K562 (cell line): ENCODE data around the gene NACA. TPM values are rescaled to one million over a fixed set of nuclear protein-coding genes. Genes with fewer than 3 reads are reported as not detected.
A peak's percentile ranks its signal among the peaks of the same experiment; 100 is the strongest.
"Not testable (repeated sequence)": the region's sequence is repeated elsewhere in the genome, so short reads cannot be mapped to it uniquely, and the experiment has no call there.

Experiments used
- ATAC-seq: fragments of 200-7000 bp; cut with Tn5 transposase; 3 replicates; pipeline ENCODE4 v1.9.1; 2020; ENCODE audit warnings: moderate library complexity
- BruUV-seq: library from RNA; stranded (reverse); fragments of 400-500 nt; replicated peaks from 2 replicates; lab custom pipeline; 2021; lab: Mats Ljungman, UMichigan
- CTCF ChIA-PET: fragments of 300-600 bp; formaldehyde crosslinking; extraction: SDS; loops from one replicate; lab custom pipeline; 2021; ENCODE audit warnings: low intra/inter-chr PET ratio; lab: Yijun Ruan, JAX
- POLR2A ChIA-PET: fragments of 300-600, 350-650 bp; sonication (Branson Sonifier 250); formaldehyde crosslinking; extraction: SDS; loops from one replicate; lab custom pipeline; 2021; ENCODE audit warnings: antibody characterized with exemption, inconsistent platforms; lab: Yijun Ruan, JAX
- DNase-seq, 4 experiments: peaks; one replicate each; pipeline versions ENCODE4 v3.0.0 to v3.0.0-alpha.2; 2011 to 2018; ENCODE audit warnings: low spot score in 3 of 4, mixed read lengths in 3 of 4; ENCODE audit errors: extremely low read depth in 1 of 4
- FAIRE-seq: peaks from 2 replicates; lab custom pipeline; 2011; peaks lifted over from hg19 to GRCh38; lab: Jason Lieb, UNC
- H2AFZ ChIP-seq: 2 replicates; pipeline ENCODE4 v1.6.0; 2011; ENCODE audit warnings: low read depth, low read length, control low read depth, inconsistent platforms
- H3K27ac ChIP-seq: fragments of 200-600 bp; 3 replicates; pipeline ENCODE4 v1.8.0; 2011; ENCODE audit warnings: low read depth, mild to moderate bottlenecking, control low read depth, inconsistent platforms, low read length, moderate library complexity, mixed read lengths; ENCODE audit errors: extremely low read depth
- H3K27me3 ChIP-seq, 2 experiments: fragments of 300-600 bp in 1 of 2; 2 replicates in 1 of 2; 3 replicates in 1 of 2; pipeline versions ENCODE4 v1.6.0 to v1.8.0; 2011; ENCODE audit warnings: inconsistent platforms in 2 of 2, low read length in 2 of 2, mild to moderate bottlenecking in 1 of 2, mixed read lengths in 1 of 2, moderate library complexity in 1 of 2; ENCODE audit not compliant: control insufficient read depth in 2 of 2, insufficient read depth in 2 of 2
- H3K36me3 ChIP-seq: fragments of 300-600 bp; 3 replicates; pipeline ENCODE4 v1.8.0; 2011; ENCODE audit warnings: mild to moderate bottlenecking, low read length, inconsistent platforms; ENCODE audit not compliant: control insufficient read depth, insufficient read depth
- H3K4me1 ChIP-seq, 2 experiments: fragments of 200-600 bp in 1 of 2; replicated peaks in 1 of 2; 2 replicates in 1 of 2; 3 replicates in 1 of 2; pipeline versions ENCODE4 v1.5.1 to v1.8.0; 2011; ENCODE audit warnings: inconsistent platforms in 2 of 2, low read length in 2 of 2, mild to moderate bottlenecking in 1 of 2, mixed read lengths in 1 of 2, moderate library complexity in 1 of 2; ENCODE audit not compliant: control insufficient read depth in 2 of 2, insufficient read depth in 2 of 2
- H3K4me2 ChIP-seq: 2 replicates; pipeline ENCODE4 v1.6.1; 2011; ENCODE audit warnings: low read length, control low read depth, inconsistent platforms, mixed read lengths; ENCODE audit not compliant: insufficient read depth
- H3K4me3 ChIP-seq: fragments of 200-600 bp; sonication (generic), shearing (Covaris generic); 2 replicates; pipeline ENCODE4 v1.5.1; 2016; ENCODE audit warnings: control low read depth, inconsistent platforms
- H3K79me2 ChIP-seq: fragments of 200-600 bp; 3 replicates; pipeline ENCODE4 v1.8.0; 2011; ENCODE audit warnings: low read length, inconsistent platforms; ENCODE audit not compliant: control insufficient read depth, insufficient read depth
- H3K9ac ChIP-seq, 2 experiments: 2 replicates each; pipeline versions ENCODE4 v1.6.0 to v1.6.1; 2011; ENCODE audit warnings: low read depth in 2 of 2, low read length in 2 of 2, control low read depth in 1 of 2, inconsistent platforms in 1 of 2, mild to moderate bottlenecking in 1 of 2, mixed read lengths in 1 of 2; ENCODE audit not compliant: insufficient read depth in 1 of 2
- H3K9me1 ChIP-seq: one replicate; pipeline ENCODE4 v1.6.0; 2011; ENCODE audit warnings: inconsistent platforms, mild to moderate bottlenecking, low read length, moderate library complexity; ENCODE audit not compliant: control insufficient read depth, insufficient read depth
- H3K9me3 ChIP-seq: replicated peaks from 2 replicates; pipeline ENCODE4 v1.5.1; 2011; ENCODE audit warnings: low read depth, low read length, inconsistent platforms; ENCODE audit not compliant: control insufficient read depth, insufficient read depth
- H4K20me1 ChIP-seq: replicated peaks from 2 replicates; pipeline ENCODE4 v1.6.1; 2011; ENCODE audit warnings: low read length, inconsistent platforms, mixed read lengths; ENCODE audit not compliant: control insufficient read depth, insufficient read depth
- BCOR ChIP-seq: fragments of 450-650 bp; IDR thresholded peaks from 2 replicates; pipeline ENCODE4 v1.6.1; 2016
- MLLT1 ChIP-seq, 2 experiments: fragments of 450-650 bp; IDR thresholded peaks; 2 replicates each; pipeline ENCODE4 v1.6.1; 2016
- RFX7 ChIP-seq: fragments of 250-450 bp; sonication (Bioruptor Pico); IDR thresholded peaks from 2 replicates; pipeline ENCODE4 v1.5.1; 2021; ENCODE audit warnings: mild to moderate bottlenecking
- WGBS: fragments of 100-300 bp; shearing (Covaris generic); methylation state at CpG from one replicate; pipeline ENCODE4 v1.1.6; 2016; ENCODE audit warnings: low coverage, mixed read lengths; ENCODE audit not compliant: insufficient coverage; ENCODE audit errors: missing lambda C conversion rate; 5-methylcytosine and 5-hydroxymethylcytosine counted together
- in situ Hi-C: fragments of 300-500 bp; cut with MboI; formaldehyde crosslinking; loops from 4 replicates; pipeline ENCODE4 v1.15.0; 2018; ENCODE audit warnings: inconsistent platforms, mixed read lengths
- intact Hi-C: fragments of 100-400 bp; cut with micrococcal nuclease; formaldehyde crosslinking; loops from 2 replicates; pipeline ENCODE4 v1.14.2; 2022
- polyA plus RNA-seq, 8 experiments: library from polyadenylated mRNA; depleted of rRNA in 4 of 8; stranded (reverse) in 5 of 8; unstranded in 3 of 8; fragments of >200 nt; fragmentation: Nextera tagmentation in 2 of 8; fragmentation: Illumina TruSeq in 1 of 8; extraction: Ambion mirVana in 2 of 8; extraction: Trizol in 1 of 8; gene quantifications; 2 replicates each; pipeline versions ENCODE4 v1.2.1 to v1.2.3, GENCODE V29; 2011 to 2014; ENCODE audit warnings: inconsistent platforms in 1 of 8, missing spikeins in 1 of 8
- total RNA-seq, 7 experiments: library from RNA; depleted of rRNA in 6 of 7; stranded (reverse); fragments of >200 nt in 6 of 7; fragmentation: Illumina TruSeq in 2 of 7; extraction: Trizol in 2 of 7; gene quantifications; 2 replicates each; pipeline versions ENCODE4 v1.2.1 to v1.2.3, GENCODE V29; 2011 to 2021; ENCODE audit warnings: low replicate concordance in 1 of 7

The NACA gene
- total and polyA plus RNA-seq, 9 of the 15 experiments (the other 6 are each of a cell fraction or from before 2014, with no cell fraction given): 1,030 to 2,416 (median 1,645) TPM

- in situ Hi-C loops: loop anchor here (10.0 kb wide), 1 partner anchor 81 kb away; the partner anchor contains the start of gene ATP5F1B
- H3K27ac ChIP-seq: peak overlapping the region; percentile 97
- BruUV-seq, H3K9me3 ChIP-seq, H3K27me3 ChIP-seq, intact Hi-C loops, H3K9me1 ChIP-seq, CTCF ChIA-PET, FAIRE-seq, DNase-seq, ATAC-seq: not testable (repeated sequence)
- POLR2A ChIA-PET: interaction anchor here (0.5 to 3.9 kb wide), 18 partner anchors 10 to 622 kb away, joined by 3 to 44 read pairs (median 8); partner anchors contain the start of genes ATP5F1B, PA2G4, PRIM1 and PTGES3
- peaks cover 40% of the 10 kb centered on the region for H3K79me2 ChIP-seq
- peak overlapping the region; percentile 84; the same call in 1 of the 2 replicates for H2AFZ ChIP-seq
- 0 out of 2 replicates have a peak, but pooled peaks have one; percentile 7 for TF ChIP-seq RFX7 (CRISPR knock-in tag)
- TF ChIP-seq MLLT1 (IDR thresholded peaks at IDR 0.05): peak in 1 of 2 experiments; percentile 77; a peak in 1 of 4 replicates
- 0 out of 2 replicates have a peak, but pooled peaks have one; percentile 42 for TF ChIP-seq BCOR
- H3K36me3 ChIP-seq: peaks cover 62% of the 10 kb centered on the region
- H3K4me2 ChIP-seq: peak overlapping the region; percentile 99; the same call in 1 of the 2 replicates
- H4K20me1 ChIP-seq: peaks cover 22% of the 10 kb centered on the region
- H3K4me1 ChIP-seq: peaks cover 9 to 18% of the 10 kb centered on the region in 2 experiments
- H3K4me3 ChIP-seq: 0 out of 2 replicates have a peak overlapping the region, but pooled peaks have one; percentile 89
- WGBS: 95% methylated on average over 14 of the region's 15 CpGs
- peak overlapping the region in 1 of 2 experiments; percentile 100; a peak in 2 of 4 replicates for H3K9ac ChIP-seq
Measured at GRCh38 chr12:56726196-56726675, 1.1 kb upstream of the NACA start.
